Endothelial cell of umbilical vein (primary cell): ENCODE data around the gene SETD2.

ENCODE experiments used
- EZH2 ChIP-seq: IDR thresholded peaks from 2 replicates; pipeline ENCODE4 v1.6.1; 2012; ENCODE audit warnings: borderline replicate concordance, low read depth, mild to moderate bottlenecking, moderate library complexity, low read length, inconsistent platforms; ENCODE audit not compliant: severe bottlenecking
- FOS ChIP-seq: IDR thresholded peaks from 2 replicates; pipeline ENCODE4 v1.6.1; 2011; ENCODE audit warnings: mild to moderate bottlenecking, low read length, moderate library complexity, borderline replicate concordance; ENCODE audit not compliant: insufficient read depth
- GATA2 ChIP-seq: IDR thresholded peaks from 2 replicates; pipeline ENCODE4 v1.7.0; 2011; ENCODE audit warnings: low read depth, mild to moderate bottlenecking, moderate library complexity, mixed read lengths, low read length; ENCODE audit not compliant: insufficient read length, insufficient read depth
- JUN ChIP-seq: IDR thresholded peaks from 2 replicates; pipeline ENCODE4 v1.6.1; 2011; ENCODE audit warnings: borderline replicate concordance, low read depth; ENCODE audit not compliant: insufficient read length, insufficient read depth
- MAX ChIP-seq: IDR thresholded peaks from 2 replicates; pipeline ENCODE4 v1.6.1; 2011; ENCODE audit not compliant: insufficient read depth, insufficient read length
- MYC ChIP-seq: IDR thresholded peaks from one replicate; pipeline ENCODE4 v1.6.1; 2011; ENCODE audit warnings: mild to moderate bottlenecking, low read depth, low read length
- POLR2A ChIP-seq: IDR thresholded peaks from 2 replicates; pipeline ENCODE4 v1.6.1; 2012; ENCODE audit warnings: low read depth, mild to moderate bottlenecking, control low read depth, low read length
- POLR2AphosphoS5 ChIP-seq: IDR thresholded peaks from 2 replicates; pipeline ENCODE4 v1.6.1; 2012; ENCODE audit warnings: low read depth, mild to moderate bottlenecking, control low read depth, low read length, moderate library complexity; ENCODE audit not compliant: insufficient read depth
- TF ChIP-seq, protein P1 (sequence below), 2 donors: IDR thresholded peaks; 1 replicate in 1 of 2; 2 replicates in 1 of 2; pipeline ENCODE4 v1.5.1; 2011; ENCODE audit warnings: low read length in 2 of 2, mild to moderate bottlenecking in 2 of 2, moderate library complexity in 2 of 2, control low read depth in 1 of 2, inconsistent platforms in 1 of 2, low read depth in 1 of 2; ENCODE audit not compliant: insufficient read depth in 1 of 2; ENCODE audit errors: extremely low read depth in 1 of 2

GRCh38 chr3:46993292-46993691, 170.6 kb downstream of the SETD2 start:
- TF ChIP-seq FOS, result no peak
- TF ChIP-seq POLR2AphosphoS5, result no peak
- TF ChIP-seq, protein P1, sequence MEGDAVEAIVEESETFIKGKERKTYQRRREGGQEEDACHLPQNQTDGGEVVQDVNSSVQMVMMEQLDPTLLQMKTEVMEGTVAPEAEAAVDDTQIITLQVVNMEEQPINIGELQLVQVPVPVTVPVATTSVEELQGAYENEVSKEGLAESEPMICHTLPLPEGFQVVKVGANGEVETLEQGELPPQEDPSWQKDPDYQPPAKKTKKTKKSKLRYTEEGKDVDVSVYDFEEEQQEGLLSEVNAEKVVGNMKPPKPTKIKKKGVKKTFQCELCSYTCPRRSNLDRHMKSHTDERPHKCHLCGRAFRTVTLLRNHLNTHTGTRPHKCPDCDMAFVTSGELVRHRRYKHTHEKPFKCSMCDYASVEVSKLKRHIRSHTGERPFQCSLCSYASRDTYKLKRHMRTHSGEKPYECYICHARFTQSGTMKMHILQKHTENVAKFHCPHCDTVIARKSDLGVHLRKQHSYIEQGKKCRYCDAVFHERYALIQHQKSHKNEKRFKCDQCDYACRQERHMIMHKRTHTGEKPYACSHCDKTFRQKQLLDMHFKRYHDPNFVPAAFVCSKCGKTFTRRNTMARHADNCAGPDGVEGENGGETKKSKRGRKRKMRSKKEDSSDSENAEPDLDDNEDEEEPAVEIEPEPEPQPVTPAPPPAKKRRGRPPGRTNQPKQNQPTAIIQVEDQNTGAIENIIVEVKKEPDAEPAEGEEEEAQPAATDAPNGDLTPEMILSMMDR (IDR thresholded peaks at IDR 0.05; ENCODE audit: extremely low read depth in 1 of 2, insufficient read depth in 1 of 2, low read depth in 1 of 2, low read length in 2 of 2), result no peak
- TF ChIP-seq EZH2, result no peak
- TF ChIP-seq POLR2A, result no peak
- TF ChIP-seq MAX, result no peak
- no peak for TF ChIP-seq MYC
- TF ChIP-seq JUN, result no peak
- no peak for TF ChIP-seq GATA2
